KMS-11 (cell line): ENCODE measurements around the gene AVPI1.
"Not testable (repeated sequence)": the region's sequence is repeated elsewhere in the genome, so short reads cannot be mapped to it uniquely, and the experiment has no call there.

Experiments used
- H2AFZ ChIP-seq: fragments of 200-600 bp; sonication (generic); 2 replicates; pipeline ENCODE4 v1.6.1; 2016; ENCODE audit warnings: antibody characterized with exemption, mixed run types, low read depth
- H3K27ac ChIP-seq: fragments of 200-600 bp; sonication (generic); 2 replicates; pipeline ENCODE4 v1.6.1; 2016; ENCODE audit warnings: mild to moderate bottlenecking, mixed run types
- H3K27me3 ChIP-seq: fragments of 200-600 bp; sonication (generic); 2 replicates; pipeline ENCODE4 v1.6.1; 2017; ENCODE audit warnings: mild to moderate bottlenecking, low read depth, mixed run types, moderate library complexity; ENCODE audit not compliant: insufficient read depth
- H3K36me3 ChIP-seq: fragments of 200-600 bp; sonication (generic); 2 replicates; pipeline ENCODE4 v1.6.1; 2017; ENCODE audit warnings: mild to moderate bottlenecking, mixed run types; ENCODE audit not compliant: insufficient read depth
- H3K4me1 ChIP-seq: fragments of 200-600 bp; sonication (generic); 2 replicates; pipeline ENCODE4 v1.6.1; 2016; ENCODE audit warnings: mild to moderate bottlenecking, low read depth, mixed run types; ENCODE audit not compliant: poor library complexity, severe bottlenecking
- H3K4me2 ChIP-seq: fragments of 200-600 bp; sonication (generic); 2 replicates; pipeline ENCODE4 v1.7.0; 2016; ENCODE audit warnings: mild to moderate bottlenecking, mixed run types
- H3K4me3 ChIP-seq: fragments of 200-600 bp; sonication (generic); IDR thresholded peaks from 2 replicates; pipeline ENCODE4 v1.6.1; 2017; ENCODE audit warnings: low read depth, low read length, mixed read lengths; ENCODE audit not compliant: insufficient read depth
- H3K79me2 ChIP-seq: fragments of 200-600 bp; sonication (generic); 2 replicates; pipeline ENCODE4 v1.6.1; 2016; ENCODE audit warnings: low read depth, mixed run types; ENCODE audit not compliant: insufficient read depth
- H3K9ac ChIP-seq: fragments of 200-600 bp; sonication (generic); 2 replicates; pipeline ENCODE4 v1.6.1; 2016; ENCODE audit warnings: mild to moderate bottlenecking, mixed run types
- H4K20me1 ChIP-seq: fragments of 200-600 bp; sonication (generic); 2 replicates; pipeline ENCODE4 v1.6.1; 2016; ENCODE audit warnings: mild to moderate bottlenecking, mixed run types; ENCODE audit not compliant: insufficient read depth
- TF ChIP-seq, protein P1 (sequence below): fragments of 200-600 bp; sonication (generic); conservative IDR thresholded peaks from 2 replicates; pipeline ENCODE4 v1.6.1; 2017; ENCODE audit warnings: low read depth, mild to moderate bottlenecking, antibody characterized with exemption, low read length, moderate library complexity, mixed read lengths

AVPI1 gene

DNA sequence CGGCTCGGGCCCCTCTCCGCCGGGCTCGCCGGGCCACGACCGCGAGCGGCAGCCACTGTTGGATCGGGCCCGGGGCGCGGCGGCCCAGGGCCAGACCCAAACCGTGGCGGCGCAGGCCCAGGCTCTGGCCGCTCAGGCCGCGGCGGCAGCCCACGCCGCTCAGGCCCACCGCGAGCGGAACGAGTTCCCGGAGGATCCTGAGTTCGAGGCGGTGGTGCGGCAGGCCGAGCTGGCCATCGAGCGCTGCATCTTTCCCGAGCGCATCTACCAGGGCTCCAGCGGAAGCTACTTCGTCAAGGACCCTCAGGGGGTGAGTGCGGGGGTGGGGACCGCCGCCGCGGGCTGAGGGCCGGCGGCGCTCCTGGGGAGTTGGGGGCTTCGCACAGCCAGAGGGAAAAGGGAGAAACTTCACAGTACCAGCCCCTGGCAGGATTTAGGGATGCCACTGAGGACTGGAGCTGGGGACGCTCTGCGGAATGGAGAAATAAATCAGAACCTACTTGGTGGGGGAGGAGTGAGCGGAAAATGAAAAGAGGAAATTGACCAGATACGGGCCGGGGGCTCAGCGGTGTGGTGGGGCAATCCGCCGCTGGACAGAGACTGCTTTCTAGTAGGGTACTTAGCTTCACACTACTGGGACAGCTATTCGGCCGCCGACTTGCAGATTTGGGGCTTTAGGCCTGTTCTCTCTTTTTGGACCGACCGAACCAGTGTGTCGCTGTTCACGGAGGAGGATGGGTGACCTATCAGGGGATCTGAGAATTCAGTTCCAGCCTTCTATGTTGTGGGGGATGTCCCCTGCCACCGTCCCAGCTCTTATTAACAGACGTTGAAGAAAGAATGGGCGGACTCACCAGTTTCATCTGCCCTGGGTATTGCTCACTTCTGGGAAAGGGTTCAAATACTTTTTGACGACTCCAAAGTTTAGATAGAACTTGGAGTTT, 45.9 kb downstream of the AVPI1 start:
- Histone ChIP-seq H3K27ac (0 out of 2 replicates have a peak overlapping the region, but pooled peaks have one; percentile 22), H3K36me3 (no peaks in the 10 kb centered on the region; the same call in 1 of the 2 replicates), H3K9ac (peak overlapping the region; percentile 48; the same call in 1 of the 2 replicates), H3K4me2 (peak overlapping the region; percentile 93), H3K79me2 (0 out of 2 replicates have a peak, but pooled peaks cover 16% of the 10 kb centered on the region), H4K20me1 (no peaks in the 10 kb centered on the region), H2AFZ (peak overlapping the region; percentile 95), H3K4me3 (no peak overlapping the region), H3K27me3 (no peaks in the 10 kb centered on the region), H3K4me1 (peaks cover 14% of the 10 kb centered on the region)
- TF ChIP-seq, protein P1, sequence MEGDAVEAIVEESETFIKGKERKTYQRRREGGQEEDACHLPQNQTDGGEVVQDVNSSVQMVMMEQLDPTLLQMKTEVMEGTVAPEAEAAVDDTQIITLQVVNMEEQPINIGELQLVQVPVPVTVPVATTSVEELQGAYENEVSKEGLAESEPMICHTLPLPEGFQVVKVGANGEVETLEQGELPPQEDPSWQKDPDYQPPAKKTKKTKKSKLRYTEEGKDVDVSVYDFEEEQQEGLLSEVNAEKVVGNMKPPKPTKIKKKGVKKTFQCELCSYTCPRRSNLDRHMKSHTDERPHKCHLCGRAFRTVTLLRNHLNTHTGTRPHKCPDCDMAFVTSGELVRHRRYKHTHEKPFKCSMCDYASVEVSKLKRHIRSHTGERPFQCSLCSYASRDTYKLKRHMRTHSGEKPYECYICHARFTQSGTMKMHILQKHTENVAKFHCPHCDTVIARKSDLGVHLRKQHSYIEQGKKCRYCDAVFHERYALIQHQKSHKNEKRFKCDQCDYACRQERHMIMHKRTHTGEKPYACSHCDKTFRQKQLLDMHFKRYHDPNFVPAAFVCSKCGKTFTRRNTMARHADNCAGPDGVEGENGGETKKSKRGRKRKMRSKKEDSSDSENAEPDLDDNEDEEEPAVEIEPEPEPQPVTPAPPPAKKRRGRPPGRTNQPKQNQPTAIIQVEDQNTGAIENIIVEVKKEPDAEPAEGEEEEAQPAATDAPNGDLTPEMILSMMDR, result no peak

GRCh38 chr10:97640174-97640867, 46.7 kb downstream of the AVPI1 start, which contains the start of gene PI4K2A:
PI4K2A (plus strand) TSS chr10:97640671; CDS start chr10:97640743, 72 bp downstream.
- peaks cover 14% of the 10 kb centered on the region for H3K4me1 ChIP-seq
- TF ChIP-seq, protein P1, result no peak
- no peaks in the 10 kb centered on the region; the same call in 1 of the 2 replicates for H3K36me3 ChIP-seq
- H3K4me3 ChIP-seq, result no peak within 1 kb of the TSS
- H3K27me3 ChIP-seq, result no peaks in the 10 kb centered on the region
- no peaks in the 10 kb centered on the region for H4K20me1 ChIP-seq
- H3K27ac ChIP-seq, result peak within 1 kb of the TSS; percentile 33
- peak within 1 kb of the TSS; percentile 48; the same call in 1 of the 2 replicates for H3K9ac ChIP-seq
- peak within 1 kb of the TSS; percentile 95 for H2AFZ ChIP-seq
- H3K4me2 ChIP-seq, result peak within 1 kb of the TSS; percentile 93
- 0 out of 2 replicates have a peak, but pooled peaks cover 16% of the 10 kb centered on the region for H3K79me2 ChIP-seq

DNA sequence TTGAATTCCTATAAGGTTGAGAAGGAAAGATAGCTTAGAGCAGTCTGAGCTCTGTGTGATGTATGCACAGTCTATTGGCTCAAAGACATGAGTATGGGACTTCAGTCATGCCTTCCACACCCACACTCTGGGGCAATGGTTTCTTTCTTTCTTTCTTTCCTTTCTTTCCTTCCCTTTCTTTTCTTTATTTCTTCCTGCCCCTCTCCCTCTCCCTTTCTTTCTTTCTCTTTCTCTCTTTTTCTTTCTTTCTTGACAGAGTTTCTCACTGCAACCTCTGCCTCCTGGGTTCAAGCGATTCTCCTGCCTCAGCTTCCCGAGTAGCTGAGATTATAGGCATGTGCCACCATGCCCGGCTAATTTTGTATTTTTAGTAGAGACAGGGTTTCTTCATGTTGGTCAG, 48.0 kb downstream of the AVPI1 start:
- not testable (repeated sequence) for H3K27ac ChIP-seq, H3K9ac ChIP-seq, H3K36me3 ChIP-seq, H3K4me3 ChIP-seq, H3K27me3 ChIP-seq, H3K4me2 ChIP-seq, H2AFZ ChIP-seq, H4K20me1 ChIP-seq
- Histone ChIP-seq H3K79me2 (0 out of 2 replicates have a peak, but pooled peaks cover 16% of the 10 kb centered on the region), H3K4me1 (peaks cover 14% of the 10 kb centered on the region)

GRCh38 chr10:97635577-97635976, 51.5 kb downstream of the AVPI1 start:
- no peak overlapping the region for H3K27ac ChIP-seq
- no peaks in the 10 kb centered on the region for H3K27me3 ChIP-seq
- H3K9ac ChIP-seq, result no peak overlapping the region
- H3K79me2 ChIP-seq, result no peaks in the 10 kb centered on the region
- TF ChIP-seq, protein P1, result no peak
- H2AFZ ChIP-seq, result no peak overlapping the region
- no peaks in the 10 kb centered on the region for H4K20me1 ChIP-seq
- peaks cover 5% of the 10 kb centered on the region for H3K4me1 ChIP-seq
- H3K4me3 ChIP-seq, result no peak overlapping the region
- no peaks in the 10 kb centered on the region for H3K36me3 ChIP-seq
- H3K4me2 ChIP-seq, result no peak overlapping the region
